HG02798 (cell line): ENCODE results near the gene HINT2.
A peak's percentile ranks its signal among the peaks of the same experiment; 100 is the strongest.

Experiments
- ATAC-seq: cut with Tn5 transposase; IDR thresholded peaks from one replicate; pipeline ENCODE4 v1.9.1; 2021; ENCODE audit warnings: mild to moderate bottlenecking; ENCODE audit not compliant: unreplicated experiment, poor library complexity

The HINT2 gene

DNA sequence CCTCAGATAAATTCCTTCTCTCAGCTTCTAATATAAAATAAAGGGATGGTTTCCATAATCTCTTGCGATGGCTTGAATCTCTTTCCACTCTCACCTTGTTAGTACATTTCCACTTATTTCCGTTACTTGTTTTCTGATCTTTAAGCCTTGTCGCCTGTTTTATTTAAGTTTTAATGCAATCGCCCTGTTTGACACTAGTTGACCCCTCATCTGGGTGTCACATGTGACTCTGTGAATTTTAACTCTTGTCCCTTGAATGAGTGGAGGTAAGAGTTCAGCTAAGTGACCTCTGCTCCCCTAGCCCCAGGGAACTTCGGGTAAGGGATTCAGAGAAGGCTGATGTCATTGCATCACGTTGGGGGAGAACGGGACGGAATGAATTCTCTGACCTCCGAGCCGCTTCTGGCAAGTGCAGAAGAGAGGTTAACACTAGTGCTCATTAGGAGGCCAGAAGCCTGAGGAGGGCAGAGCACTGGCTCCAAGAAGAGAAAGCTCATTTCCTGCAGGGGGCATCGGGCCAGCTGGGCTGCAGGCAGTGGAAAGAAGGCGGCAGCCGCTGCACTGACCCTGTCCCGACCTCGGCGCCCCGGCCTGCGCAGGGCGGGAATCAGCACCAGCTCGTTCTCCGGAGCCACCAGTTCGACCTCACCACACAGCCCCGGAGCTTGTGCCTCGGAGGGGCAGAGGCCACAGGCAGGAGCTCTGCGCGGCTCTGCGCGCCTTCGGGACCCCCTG lies 569 bp downstream of the HINT2 start:
- ATAC-seq: peak; percentile 19

DNA sequence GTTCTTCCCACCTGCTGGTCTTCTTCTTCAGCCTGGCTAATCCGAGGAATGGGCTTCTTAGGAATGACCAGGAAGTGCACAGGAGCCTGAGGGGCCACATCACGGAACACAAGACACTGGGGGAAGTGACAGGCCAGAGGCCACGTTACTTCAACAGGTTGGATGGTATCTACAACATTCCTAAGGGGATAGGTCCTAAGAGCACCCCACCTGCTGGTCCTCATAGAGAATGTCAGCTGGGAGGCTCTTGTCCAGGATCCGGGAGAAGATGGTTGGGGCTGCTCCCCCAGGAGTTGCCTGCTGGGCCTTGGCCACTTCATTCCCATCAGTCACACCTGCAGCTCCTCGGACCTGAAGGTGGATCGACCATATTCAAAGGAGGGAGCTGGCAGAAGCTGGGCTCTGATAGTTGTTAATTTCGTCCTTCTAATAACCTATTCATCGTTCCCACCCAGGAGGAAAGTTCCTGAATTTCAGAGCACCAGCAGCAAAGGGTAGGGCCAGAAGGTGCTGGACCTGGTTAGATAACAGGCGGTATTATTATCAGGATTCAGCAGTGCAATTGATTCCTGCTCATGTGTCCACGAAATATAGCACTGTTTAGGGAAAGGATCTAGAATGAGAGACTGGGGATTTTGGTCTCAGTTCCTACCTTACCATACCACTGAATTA lies 1.3 kb downstream of the HINT2 start:
- ATAC-seq: no peak

DNA sequence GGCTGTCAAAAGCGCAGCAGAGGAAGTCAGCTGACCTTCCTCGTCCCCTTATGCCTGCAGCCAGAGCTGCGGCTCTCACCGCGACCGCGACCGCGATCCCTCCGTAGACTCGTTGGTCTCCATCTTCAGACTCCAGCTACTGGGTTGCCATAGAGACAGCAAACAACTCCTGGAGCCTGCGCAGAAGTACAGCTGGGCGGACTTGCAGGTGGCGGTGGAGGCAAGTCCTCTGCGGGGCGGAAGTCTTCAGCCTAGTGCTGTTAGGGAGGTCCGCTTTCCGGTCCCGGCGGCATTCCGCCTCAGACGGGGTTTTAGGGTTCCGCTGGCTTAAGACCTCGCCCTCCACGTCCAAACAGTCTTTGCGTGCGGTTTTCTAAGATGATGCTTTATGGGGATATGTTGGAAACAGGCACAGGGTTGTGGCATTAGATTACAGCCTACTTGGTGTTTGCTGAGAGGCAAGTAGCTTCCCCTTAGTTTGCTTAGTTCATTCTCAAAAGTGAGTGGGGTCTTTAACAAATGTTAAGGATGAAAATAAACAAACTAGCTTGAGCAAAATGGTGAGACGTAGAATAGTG lies 2.7 kb downstream of the HINT2 start, which contains the start of gene SPAG8:
SPAG8 (minus strand) TSS at position 238 of the 578 bp plus-strand sequence; CDS start at position 123, 115 bp downstream.
- peak; percentile 69 for ATAC-seq

DNA sequence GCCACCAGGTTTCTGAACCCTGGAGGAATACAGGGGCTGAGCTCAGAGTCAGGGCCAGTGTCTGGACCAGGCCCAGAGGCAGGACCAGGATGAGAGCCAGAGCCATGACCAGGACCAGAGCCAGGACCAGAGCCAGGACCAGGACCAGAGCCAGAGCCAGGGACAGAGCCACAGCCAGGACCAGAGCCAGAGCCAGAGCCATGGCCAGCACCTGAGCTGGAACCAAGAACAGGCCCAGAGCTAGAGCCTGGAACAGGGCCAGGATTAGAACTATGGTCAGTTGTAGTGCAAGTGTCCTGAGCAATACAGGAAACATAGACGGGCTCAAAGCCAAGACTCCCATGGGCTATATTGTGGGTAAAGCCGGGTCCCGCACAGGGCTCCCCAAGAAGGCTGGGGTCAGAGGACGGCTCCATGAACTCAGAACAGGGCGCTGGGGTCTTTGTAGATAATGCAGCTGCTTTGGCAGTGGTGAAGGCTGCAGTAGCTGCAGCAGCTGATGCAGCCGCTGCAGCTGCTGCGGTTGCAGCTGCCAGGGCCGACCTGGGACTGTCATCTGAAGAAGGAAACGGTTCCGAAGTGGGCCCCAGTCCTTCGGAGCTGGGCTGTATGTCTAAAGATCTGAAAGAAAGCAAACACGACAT lies 3.3 kb downstream of the HINT2 start:
- no peak for ATAC-seq

DNA sequence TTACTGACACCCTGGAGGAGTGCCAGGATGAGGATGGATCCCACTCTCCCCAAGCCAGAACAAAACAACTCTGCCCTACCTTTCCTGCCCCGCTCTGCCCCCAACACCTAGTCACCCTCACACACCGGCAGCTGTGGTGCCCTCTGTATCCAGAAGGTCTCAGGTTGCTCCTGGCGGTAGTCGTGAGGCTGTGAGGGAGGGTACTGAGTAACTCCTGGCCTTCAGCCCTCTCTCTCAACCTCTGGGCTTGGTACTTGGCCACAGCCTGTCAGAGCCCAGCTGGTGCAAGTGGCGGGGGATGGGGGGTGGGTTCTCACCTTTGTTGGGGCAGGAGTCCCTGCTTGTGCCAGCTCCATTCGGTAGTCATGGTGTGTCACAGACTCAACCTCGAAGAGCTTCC lies 4.7 kb downstream of the HINT2 start:
- ATAC-seq: no peak

DNA sequence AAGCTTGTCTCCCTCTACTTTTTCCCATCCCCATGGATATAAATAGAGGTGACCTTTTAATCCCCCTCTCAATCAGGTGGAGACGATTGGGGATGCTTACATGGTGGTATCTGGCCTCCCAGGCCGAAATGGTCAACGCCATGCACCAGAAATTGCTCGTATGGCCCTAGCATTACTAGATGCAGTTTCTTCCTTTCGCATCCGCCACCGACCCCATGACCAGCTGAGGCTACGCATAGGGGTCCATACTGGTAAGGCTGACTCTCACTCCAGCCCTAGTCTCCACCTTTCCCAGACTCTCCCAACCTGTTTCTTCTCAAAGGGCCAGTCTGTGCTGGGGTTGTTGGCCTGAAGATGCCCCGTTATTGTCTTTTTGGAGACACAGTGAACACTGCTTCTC lies 6.4 kb downstream of the HINT2 start:
- ATAC-seq: no peak

DNA sequence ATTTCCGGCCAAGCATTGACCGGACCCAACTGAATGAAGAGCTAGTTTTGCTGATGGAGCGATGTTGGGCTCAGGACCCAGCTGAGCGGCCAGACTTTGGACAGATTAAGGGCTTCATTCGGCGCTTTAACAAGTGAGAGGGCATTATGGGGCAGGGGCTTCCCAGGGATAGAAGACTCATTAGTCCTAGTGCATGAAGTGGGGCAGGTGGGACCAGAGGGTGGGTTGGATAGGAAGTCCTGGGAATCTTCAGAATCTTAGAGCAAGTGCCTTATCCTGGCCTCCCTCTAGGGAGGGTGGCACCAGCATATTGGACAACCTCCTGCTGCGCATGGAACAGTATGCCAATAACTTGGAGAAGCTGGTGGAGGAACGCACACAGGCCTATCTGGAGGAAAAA lies 8.7 kb downstream of the HINT2 start:
- ATAC-seq: no peak

DNA sequence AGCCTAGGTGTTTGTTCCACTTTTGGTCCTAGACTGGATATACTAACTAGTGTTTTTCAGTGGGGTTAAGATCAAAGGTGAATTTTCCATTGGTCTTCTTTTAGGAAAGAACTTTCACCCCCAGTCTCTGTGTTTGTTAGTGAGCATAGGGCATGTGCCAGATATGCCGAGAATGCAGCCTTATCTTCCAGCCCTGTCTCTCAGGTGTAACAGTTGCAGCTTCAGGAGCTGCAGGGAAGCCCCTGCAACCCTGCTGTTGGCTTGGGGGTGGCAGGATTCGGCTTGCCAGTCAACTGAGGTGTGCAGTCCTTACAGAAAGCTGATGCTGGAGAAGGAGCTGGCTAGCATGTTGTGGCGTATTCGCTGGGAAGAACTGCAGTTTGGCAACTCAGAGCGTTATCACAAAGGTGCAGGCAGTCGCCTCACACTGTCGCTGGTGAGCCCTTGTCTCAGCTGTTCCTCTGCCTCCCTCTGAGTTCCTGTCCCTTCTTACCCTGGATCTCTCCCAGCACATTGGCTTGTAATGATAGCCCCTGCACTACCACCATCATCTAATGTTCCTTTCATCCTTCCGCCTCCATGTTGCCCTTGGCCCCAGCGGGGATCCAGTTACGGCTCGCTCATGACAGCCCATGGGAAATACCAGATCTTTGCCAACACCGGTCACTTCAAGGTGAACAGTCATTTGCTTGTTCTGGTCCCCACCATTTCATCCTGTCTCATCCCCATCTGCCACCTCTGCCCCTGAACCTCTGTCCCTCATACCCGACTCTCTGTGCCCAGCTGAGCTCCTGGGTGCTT lies 13.3 kb downstream of the HINT2 start:
- ATAC-seq: no peak

DNA sequence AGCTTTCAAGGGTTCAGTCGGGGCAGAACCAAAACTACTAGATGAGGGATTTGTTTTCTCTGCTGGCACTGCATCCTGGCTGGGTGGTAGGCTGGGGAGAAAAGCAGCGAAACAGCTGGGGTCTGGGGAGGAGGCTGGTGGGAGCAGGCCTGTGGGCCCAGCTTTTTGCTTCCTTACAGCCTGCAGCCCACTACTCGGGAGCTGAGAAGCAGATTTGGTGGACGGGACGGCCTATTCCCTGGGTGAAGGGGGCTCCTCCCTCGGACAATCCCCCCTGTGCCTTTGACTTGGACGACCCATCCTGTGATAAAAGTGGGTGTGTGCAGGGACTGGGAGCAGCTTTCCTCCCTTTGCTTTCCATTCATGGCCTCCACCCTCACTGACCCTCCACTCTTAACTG lies 14.3 kb downstream of the HINT2 start:
- ATAC-seq: no peak

DNA sequence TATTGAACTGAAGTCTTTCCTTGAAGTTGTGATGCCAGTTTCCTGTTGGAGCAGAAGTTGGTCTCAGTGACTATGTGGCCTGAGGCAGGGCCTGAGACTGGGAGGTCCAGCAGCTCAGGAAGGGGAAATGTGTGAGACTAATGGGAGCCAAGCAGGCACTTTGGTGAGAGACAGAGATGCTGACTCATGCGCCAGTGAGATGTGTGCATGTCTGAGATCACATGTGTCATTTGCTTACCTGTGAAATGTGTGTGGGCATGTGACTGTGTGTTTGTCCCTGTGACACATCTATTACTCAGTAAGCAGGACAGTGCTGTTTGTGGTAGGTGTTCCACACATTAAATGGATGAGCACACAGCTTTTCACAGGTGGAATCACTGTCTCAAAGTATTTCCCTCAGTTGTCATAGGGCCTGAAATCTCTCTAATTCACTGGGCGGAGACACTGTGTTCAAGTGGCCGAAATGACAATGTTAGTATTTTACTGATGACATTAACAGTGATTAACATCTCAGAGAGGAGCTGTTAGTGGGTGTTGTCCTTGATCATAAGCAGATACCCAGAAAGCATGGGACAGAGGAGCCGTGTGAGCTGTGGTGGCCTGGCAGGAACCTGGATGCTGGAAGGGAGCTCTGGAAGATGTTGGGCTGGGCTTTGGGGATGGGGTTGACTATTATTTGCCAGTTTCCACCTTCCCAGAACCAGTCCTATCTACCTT lies 16.0 kb downstream of the HINT2 start:
- peak; percentile 50 for ATAC-seq

DNA sequence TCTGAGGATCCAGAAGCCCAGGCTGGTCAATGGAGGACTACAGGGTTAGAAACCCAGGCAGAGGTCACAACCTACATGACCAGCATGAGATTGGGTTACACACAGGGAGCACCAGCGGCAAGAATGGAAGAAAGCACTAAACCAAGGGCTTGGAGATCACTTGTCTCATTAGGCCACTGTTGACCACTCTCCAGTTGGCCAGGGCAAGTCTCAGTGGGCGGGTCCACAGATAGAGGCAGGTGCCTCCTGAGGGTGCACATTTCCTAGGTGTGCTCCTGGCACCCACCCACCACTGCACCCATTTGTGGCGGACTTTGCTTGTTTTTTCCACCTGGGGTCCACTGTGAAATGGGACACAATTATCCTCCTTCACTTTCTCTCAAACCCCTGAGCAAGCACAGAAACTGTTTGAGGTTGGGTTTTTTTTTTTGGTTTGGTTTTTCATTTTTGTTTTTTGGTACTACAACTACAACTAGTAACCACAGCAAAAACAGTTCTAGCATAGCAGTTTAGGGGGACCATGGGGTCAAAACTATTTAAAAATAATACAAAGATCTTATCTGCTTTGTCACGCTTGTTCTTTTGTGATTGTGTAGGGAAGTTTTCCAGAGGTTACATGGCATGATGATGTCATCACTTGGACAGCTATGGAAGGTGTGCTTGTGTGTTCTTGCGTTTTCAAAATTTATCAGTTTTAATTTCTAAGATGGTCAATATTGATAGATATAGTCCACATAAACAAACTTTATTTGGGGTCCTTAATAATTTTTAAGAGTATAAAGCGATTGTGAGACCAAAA lies 17.3 kb downstream of the HINT2 start:
- ATAC-seq: peak; percentile 53

DNA sequence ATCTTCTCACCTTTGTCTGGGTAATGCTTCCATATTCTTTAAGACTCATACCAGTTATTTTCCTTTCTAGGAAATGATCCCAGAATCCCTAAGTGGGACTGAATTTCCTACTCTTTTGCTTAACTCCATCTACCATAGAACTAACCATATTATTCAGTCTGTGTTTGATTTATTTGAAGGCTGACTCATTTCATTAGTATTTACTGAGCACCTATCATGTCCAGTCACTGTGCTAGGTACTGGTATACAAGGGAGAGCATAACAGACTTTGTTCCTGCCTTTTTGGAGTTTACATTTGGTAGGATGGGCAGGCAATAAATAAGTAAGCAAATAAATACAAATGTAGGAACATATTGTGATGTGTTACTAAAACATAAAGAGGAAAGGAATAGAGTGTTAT lies 19.1 kb downstream of the HINT2 start:
- no peak for ATAC-seq

DNA sequence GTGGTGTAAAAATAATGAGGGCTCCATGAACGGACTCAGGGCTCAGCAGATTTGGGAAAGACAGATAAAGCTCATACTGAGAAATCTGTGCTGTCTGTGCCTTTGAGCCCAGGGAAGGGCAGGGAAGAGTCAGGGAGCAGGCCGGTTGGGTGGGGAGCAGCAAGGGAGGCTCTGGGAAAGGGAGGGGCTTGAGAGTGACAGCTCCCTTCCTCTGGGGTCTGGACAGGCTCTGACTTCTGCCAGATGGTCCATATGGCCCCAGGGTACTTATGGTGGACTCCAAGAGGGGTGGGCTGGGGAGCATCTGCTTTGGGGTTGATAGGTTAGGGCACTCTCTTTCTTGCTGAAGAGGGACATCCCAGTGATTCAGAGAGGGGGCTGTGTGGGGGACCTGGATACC lies 21.4 kb downstream of the HINT2 start:
- no peak for ATAC-seq

DNA sequence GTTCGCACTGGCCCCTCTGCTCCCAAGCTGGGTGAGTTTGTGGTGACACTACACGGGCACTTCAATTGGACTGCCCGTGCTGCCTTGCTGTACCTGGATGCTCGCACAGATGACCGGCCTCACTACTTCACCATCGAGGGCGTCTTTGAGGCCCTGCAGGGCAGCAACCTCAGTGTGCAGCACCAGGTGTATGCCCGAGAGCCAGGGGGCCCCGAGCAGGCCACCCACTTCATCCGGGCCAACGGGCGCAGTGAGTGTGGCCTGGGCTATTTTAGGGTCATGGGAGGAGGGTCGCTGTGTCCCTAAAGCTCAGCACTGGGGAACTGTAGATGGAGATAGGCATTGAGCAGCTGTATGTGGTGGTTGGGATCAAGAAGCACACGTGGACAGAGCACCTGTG lies 22.0 kb downstream of the HINT2 start:
- ATAC-seq: no peak

DNA sequence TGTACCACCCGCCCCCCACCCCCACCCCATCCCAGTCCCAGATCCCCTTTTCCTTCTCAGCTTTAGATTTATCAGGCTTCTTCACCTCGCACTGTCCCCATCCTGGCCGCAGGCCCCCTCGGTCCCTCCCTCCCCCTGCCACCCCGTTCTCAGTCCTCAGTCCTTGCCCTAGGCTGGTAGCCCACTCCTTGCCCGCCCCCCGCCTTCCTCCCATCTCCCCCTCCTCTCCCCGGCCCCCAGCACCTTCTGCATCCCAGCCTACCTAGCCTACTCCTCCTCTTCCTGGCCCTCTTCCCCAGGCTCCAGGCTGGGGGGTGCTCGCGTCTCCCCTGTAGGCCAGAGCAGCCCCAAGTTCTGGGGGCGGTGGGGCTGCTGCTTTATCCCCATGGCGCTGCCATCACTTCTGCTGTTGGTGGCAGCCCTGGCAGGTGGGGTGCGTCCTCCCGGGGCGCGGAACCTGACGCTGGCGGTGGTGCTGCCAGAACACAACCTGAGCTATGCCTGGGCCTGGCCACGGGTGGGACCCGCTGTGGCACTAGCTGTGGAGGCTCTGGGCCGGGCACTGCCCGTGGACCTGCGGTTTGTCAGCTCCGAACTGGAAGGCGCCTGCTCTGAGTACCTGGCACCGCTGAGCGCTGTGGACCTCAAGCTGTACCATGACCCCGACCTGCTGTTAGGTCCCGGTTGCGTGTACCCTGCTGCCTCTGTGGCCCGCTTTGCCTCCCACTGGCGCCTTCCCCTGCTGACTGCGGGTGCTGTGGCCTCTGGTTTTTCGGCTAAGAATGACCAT lies 22.6 kb downstream of the HINT2 start:
- no peak for ATAC-seq

DNA sequence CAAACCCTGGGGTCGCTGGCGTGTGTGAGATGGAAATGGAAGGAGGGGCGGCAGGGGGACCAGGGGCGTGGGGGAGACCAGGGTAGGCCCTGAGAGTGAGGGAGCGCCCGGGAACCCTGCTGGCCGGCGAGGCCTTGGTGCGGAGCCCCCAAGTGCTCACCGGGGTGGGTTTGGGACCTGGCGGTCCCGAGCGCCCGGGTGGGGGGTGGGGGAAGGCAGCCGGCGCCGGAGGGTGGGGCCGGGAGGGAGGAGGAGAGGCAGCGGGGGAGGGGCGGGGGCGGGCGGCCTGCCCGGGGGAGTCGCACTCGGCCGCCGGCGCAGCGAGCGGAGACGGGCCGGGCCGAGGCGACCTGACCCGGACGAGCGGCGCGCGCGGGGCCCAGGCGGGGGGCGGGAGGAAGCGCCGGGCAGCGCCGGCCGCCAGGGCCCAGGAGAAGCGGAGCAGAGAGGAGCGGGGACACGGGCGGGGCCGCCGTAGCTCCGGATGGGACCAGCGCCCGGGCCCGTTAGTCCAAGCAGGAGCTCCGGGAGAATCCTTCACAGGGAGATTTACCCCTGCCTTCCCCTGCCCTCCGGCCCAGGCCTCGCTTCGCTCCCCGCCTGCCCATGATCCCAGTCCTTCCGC lies 23.4 kb downstream of the HINT2 start, which contains the start of gene NPR2:
NPR2 (plus strand) TSS at position 295 of the 625 bp plus-strand sequence. CDS start 818 bp downstream, outside the sequence.
- no peak for ATAC-seq
